Neuronal stem cell (in vitro differentiated cells): ENCODE measurements around the gene SARDH.

Experiments
- DNase-seq: peaks from one replicate; pipeline ENCODE4 v3.0.0-alpha.2; 2013; ENCODE audit warnings: low spot score
- H2AFZ ChIP-seq: one replicate; pipeline ENCODE4 v1.6.1; 2013; ENCODE audit warnings: mild to moderate bottlenecking, low read length, inconsistent platforms
- H2AK5ac ChIP-seq: 2 replicates; pipeline ENCODE4 v1.6.1; 2013; ENCODE audit warnings: low read depth, mild to moderate bottlenecking, inconsistent platforms, low read length, moderate library complexity, mixed read lengths
- H2BK120ac ChIP-seq: 2 replicates; pipeline ENCODE4 v1.6.1; 2013; ENCODE audit warnings: low read depth, mild to moderate bottlenecking, inconsistent platforms, low read length, moderate library complexity, mixed read lengths
- H2BK12ac ChIP-seq: one replicate; pipeline ENCODE4 v1.6.1; 2013; ENCODE audit warnings: low read length, inconsistent platforms
- H2BK15ac ChIP-seq: 2 replicates; pipeline ENCODE4 v1.6.1; 2013; ENCODE audit warnings: mild to moderate bottlenecking, low read length, inconsistent platforms, mixed read lengths
- H2BK5ac ChIP-seq: one replicate; pipeline ENCODE4 v1.6.1; 2013; ENCODE audit warnings: inconsistent platforms, mild to moderate bottlenecking, low read length, moderate library complexity
- H3K14ac ChIP-seq: one replicate; pipeline ENCODE4 v1.6.1; 2013; ENCODE audit warnings: low read length, inconsistent platforms
- H3K18ac ChIP-seq: 2 replicates; pipeline ENCODE4 v1.6.1; 2013; ENCODE audit warnings: low read length, inconsistent platforms
- H3K23ac ChIP-seq: 2 replicates; pipeline ENCODE4 v1.6.1; 2013; ENCODE audit warnings: low read depth, mild to moderate bottlenecking, mixed read lengths, low read length, inconsistent platforms; ENCODE audit not compliant: poor library complexity
- H3K27ac ChIP-seq: replicated peaks from 3 replicates; pipeline ENCODE4 v1.5.1; 2013; ENCODE audit warnings: low read length, inconsistent platforms
- H3K27me3 ChIP-seq, 3 experiments: 2 replicates each; pipeline ENCODE4 v1.6.1; 2013; ENCODE audit warnings: low read length in 3 of 3, mild to moderate bottlenecking in 2 of 3, inconsistent platforms in 1 of 3, low read depth in 1 of 3, mixed read lengths in 1 of 3, moderate library complexity in 1 of 3; ENCODE audit not compliant: control insufficient read depth in 3 of 3, insufficient read depth in 3 of 3
- H3K36me3 ChIP-seq, 2 donors: replicated peaks in 1 of 2; 2 replicates each; pipeline ENCODE4 v1.6.1; 2013; ENCODE audit warnings: low read length in 2 of 2; ENCODE audit not compliant: control insufficient read depth in 2 of 2, insufficient read depth in 2 of 2
- H3K4ac ChIP-seq: 2 replicates; pipeline ENCODE4 v1.6.1; 2013; ENCODE audit warnings: inconsistent platforms, mild to moderate bottlenecking, low read length, moderate library complexity
- H3K4me1 ChIP-seq, 2 donors: 1 replicate in 1 of 2; 2 replicates in 1 of 2; pipeline ENCODE4 v1.6.1; 2013; ENCODE audit warnings: low read length in 2 of 2, low read depth in 1 of 2; ENCODE audit not compliant: control insufficient read depth in 2 of 2, insufficient read depth in 1 of 2
- H3K4me2 ChIP-seq: one replicate; pipeline ENCODE4 v1.6.1; 2013; ENCODE audit warnings: mild to moderate bottlenecking, low read length, inconsistent platforms; ENCODE audit not compliant: insufficient read depth, poor library complexity, severe bottlenecking
- H3K4me3 ChIP-seq, 2 donors: 2 replicates each; pipeline ENCODE4 v1.5.1; 2013; ENCODE audit warnings: low read length in 2 of 2, mild to moderate bottlenecking in 2 of 2, inconsistent platforms in 1 of 2, moderate library complexity in 1 of 2
- H3K79me1 ChIP-seq: one replicate; pipeline ENCODE4 v1.6.1; 2013; ENCODE audit warnings: low read depth, mild to moderate bottlenecking, inconsistent platforms, low read length, moderate library complexity
- H3K9ac ChIP-seq: one replicate; pipeline ENCODE4 v1.6.1; 2013; ENCODE audit warnings: mild to moderate bottlenecking, low read depth, low read length, inconsistent platforms; ENCODE audit not compliant: poor library complexity
- H3K9me3 ChIP-seq, 2 donors: replicated peaks in 1 of 2; 2 replicates each; pipeline versions ENCODE3 to v1.6.1; 2013; ENCODE audit warnings: low read length in 2 of 2, mild to moderate bottlenecking in 2 of 2, inconsistent platforms in 1 of 2, low read depth in 1 of 2, mixed read lengths in 1 of 2, moderate library complexity in 1 of 2; ENCODE audit not compliant: control insufficient read depth in 2 of 2, insufficient read depth in 1 of 2
- H4K8ac ChIP-seq: one replicate; pipeline ENCODE4 v1.6.1; 2013; ENCODE audit warnings: low read depth, mild to moderate bottlenecking, inconsistent platforms, low read length, moderate library complexity
- H4K91ac ChIP-seq: one replicate; pipeline ENCODE4 v1.6.1; 2013; ENCODE audit warnings: low read length, low read depth, mild to moderate bottlenecking, inconsistent platforms; ENCODE audit not compliant: poor library complexity
- WGBS, 2 donors: extraction: QIAGEN DNeasy Blood & Tissue Kit; methylation state at CpG; one replicate each; pipeline ENCODE4 v1.1.7; 2013; ENCODE audit warnings: missing lambda C conversion rate in 2 of 2, mixed read lengths in 1 of 2; ENCODE audit not compliant: insufficient read length in 2 of 2, insufficient replicate concordance in 1 of 2; ENCODE audit errors: extremely low coverage in 2 of 2; 5-methylcytosine and 5-hydroxymethylcytosine counted together

Gene SARDH

DNA sequence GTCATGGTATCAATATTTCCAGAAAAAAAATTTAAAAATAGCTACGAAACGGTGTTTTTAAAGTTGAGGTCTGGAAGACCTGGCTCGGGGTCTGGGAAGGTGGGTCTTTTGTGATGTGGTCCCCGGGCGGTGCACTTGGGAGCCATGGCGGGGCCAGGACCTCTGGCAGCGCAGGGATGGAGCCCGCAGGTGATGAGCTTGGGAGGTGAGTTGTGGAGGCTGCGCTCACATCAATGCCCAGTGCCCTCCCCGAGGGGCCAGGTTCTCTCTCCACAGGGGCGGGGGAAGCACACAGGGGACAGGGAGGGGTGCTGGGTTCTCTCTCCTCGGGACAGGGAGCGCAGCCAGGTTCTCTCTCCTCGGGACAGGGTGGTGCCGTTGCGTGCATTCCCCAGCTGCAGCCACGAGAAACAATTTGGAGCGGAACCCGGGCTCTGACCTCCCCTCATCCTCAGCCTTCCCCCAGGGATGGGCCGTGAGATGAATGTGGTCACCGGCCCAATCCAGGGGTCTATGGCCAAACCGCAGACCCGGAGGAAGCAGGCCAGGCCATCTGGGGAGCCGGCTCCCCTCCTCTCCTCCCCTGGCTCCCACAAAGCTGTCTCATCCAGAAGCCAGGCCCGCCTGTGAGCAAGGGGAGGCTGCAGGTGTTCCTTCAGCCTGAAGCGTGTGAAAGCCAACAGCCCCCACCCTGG is 76.2 kb downstream of the SARDH start:
- no peak for DNase-seq
- Histone ChIP-seq H3K23ac (peak overlapping the region; percentile 47), H2BK15ac (no peak overlapping the region), H3K4me2 (no peak overlapping the region), H3K4me3 (no peak overlapping the region), H2BK120ac (no peak overlapping the region), H3K27me3 (peaks cover 0 to 36% (median 10%) of the 10 kb centered on the region in 3 experiments), H3K18ac (peak overlapping the region; percentile 17), H3K9me3 (no peaks in the 10 kb centered on the region), H2BK12ac (no peak overlapping the region), H3K36me3 (no peaks in the 10 kb centered on the region), H2AK5ac (peak overlapping the region; percentile 74), H4K91ac (no peak overlapping the region), H3K14ac (no peak overlapping the region), H3K79me1 (no peaks in the 10 kb centered on the region), H2AFZ (no peak overlapping the region), H4K8ac (peak overlapping the region; percentile 48), H2BK5ac (peak overlapping the region; percentile 71), H3K4ac (no peak overlapping the region), H3K9ac (peak overlapping the region; percentile 15), H3K27ac (no peak overlapping the region), H3K4me1 (peaks cover 13 to 14% of the 10 kb centered on the region in 2 donors)
- WGBS, 2 donors = no CpG with 5 or more reads among the region's 26 CpGs

- peaks cover 0 to 55% (median 10%) of the 10 kb centered on the region in 3 experiments for H3K27me3 ChIP-seq
- WGBS, 2 donors = no CpG with 5 or more reads among the region's 13 CpGs
Measured at GRCh38 chr9:133659516-133659915, 78.6 kb downstream of the SARDH start.

DNA sequence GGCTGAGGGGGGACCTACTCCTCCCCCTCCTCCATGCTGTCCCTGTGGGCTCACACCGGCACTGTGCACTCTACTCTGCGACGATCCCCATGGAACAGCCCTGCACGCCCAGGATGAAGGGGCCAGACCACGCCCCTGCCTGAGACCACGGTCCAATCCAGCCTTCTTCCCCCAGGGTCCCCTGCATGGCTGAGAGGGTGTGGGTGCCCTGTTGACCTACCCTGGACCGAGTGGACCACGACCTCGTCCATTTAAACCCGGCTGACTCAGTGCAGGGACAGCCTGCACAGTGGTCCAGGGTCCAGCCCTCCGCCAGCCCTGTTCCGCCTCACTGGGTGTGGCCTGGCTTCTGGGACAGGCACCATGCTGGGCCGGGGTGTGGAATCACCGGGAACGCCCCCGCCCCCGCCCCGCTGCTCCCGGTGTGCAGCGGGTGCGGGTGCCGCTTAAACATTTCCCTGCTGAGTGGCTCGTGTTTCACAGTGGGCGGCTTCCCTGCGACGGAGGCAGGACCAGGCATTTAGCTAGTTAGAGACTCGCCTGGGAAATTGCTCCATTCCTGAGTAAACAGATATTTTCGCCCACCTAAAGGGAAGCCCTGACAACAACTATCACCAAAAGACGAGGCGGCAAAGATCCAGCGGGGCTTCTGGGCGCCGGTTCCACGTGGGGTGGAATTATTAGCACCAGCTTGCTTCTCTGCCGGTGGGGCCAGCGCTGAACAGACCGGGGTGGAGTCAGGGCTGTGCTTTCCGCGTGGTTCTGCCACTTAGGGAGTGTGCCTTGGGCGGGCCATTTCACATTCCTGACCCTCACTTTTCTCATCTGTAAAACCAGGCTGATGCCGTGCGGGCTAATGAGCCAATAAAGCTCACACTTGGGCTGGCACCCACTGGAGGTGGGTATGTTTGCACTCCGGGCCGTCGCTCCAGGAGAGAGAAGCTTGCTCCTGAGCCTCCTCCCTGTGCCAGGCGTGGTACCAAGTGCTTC is 79.4 kb downstream of the SARDH start:
- Histone ChIP-seq H2BK120ac (peak overlapping the region; percentile 19), H3K4me1 (peaks cover 14 to 17% of the 10 kb centered on the region in 2 donors), H2BK12ac (no peak overlapping the region), H3K79me1 (no peaks in the 10 kb centered on the region), H3K9ac (no peak overlapping the region), H2BK15ac (peak overlapping the region; percentile 38), H3K27me3 (peaks cover 0 to 59% (median 10%) of the 10 kb centered on the region in 3 experiments), H4K91ac (no peak overlapping the region), H3K27ac (no peak overlapping the region), H3K23ac (peak overlapping the region; percentile 87), H3K18ac (peak overlapping the region; percentile 84), H3K36me3 (no peaks in the 10 kb centered on the region), H3K9me3 (no peaks in the 10 kb centered on the region), H2AFZ (peak overlapping the region; percentile 21), H2BK5ac (peak overlapping the region; percentile 36), H2AK5ac (peak overlapping the region; percentile 88), H3K14ac (peak overlapping the region; percentile 49), H3K4me2 (peak overlapping the region; percentile 63), H3K4ac (no peak overlapping the region), H4K8ac (no peak overlapping the region), H3K4me3 (peak overlapping the region in 1 of 2 donors; percentile 58)
- peak; percentile 37 for DNase-seq
- no CpG with 5 or more reads among the region's 46 CpGs for WGBS, 2 donors

More at GRCh38 chr9:133659516-133659915, 78.6 kb downstream of the SARDH start:
- DNase-seq = no peak
- no peak overlapping the region for H2BK120ac ChIP-seq
- no peak overlapping the region for H4K8ac ChIP-seq
- H2AK5ac ChIP-seq = no peak overlapping the region
- no peak overlapping the region for H3K4me3 ChIP-seq
- H2AFZ ChIP-seq = no peak overlapping the region
- H3K4me1 ChIP-seq = peaks cover 14 to 17% of the 10 kb centered on the region in 2 donors
- no peaks in the 10 kb centered on the region for H3K9me3 ChIP-seq
- H4K91ac ChIP-seq = no peak overlapping the region
- no peaks in the 10 kb centered on the region for H3K36me3 ChIP-seq
- no peak overlapping the region for H2BK12ac ChIP-seq
- no peak overlapping the region for H3K4me2 ChIP-seq
- no peaks in the 10 kb centered on the region for H3K79me1 ChIP-seq
- no peak overlapping the region for H3K23ac ChIP-seq
- no peak overlapping the region for H3K4ac ChIP-seq
- peak overlapping the region; percentile 11 for H2BK5ac ChIP-seq
- no peak overlapping the region for H2BK15ac ChIP-seq
- H3K14ac ChIP-seq = peak overlapping the region; percentile 23
- H3K27ac ChIP-seq = no peak overlapping the region
- no peak overlapping the region for H3K9ac ChIP-seq
- H3K18ac ChIP-seq = peak overlapping the region; percentile 63
